Hindlimb muscle (tissue), 1 donor: Measurements from ENCODE around the gene BAG1. TPM values are rescaled to one million over a fixed set of nuclear protein-coding genes. Genes with fewer than 3 reads are reported as not detected.

Source experiments
- DNase-seq: peaks from one replicate; pipeline ENCODE4 v3.0.0-alpha.2; 2013
- polyA plus RNA-seq: library from polyadenylated mRNA; unstranded; fragments of 120-200 nt; gene quantifications from one replicate; pipeline ENCODE4 v1.2.1, GENCODE V29; 2013; ENCODE audit not compliant: insufficient read length

Gene BAG1
- polyA plus RNA-seq, 1 donor = 96.4 TPM

DNA sequence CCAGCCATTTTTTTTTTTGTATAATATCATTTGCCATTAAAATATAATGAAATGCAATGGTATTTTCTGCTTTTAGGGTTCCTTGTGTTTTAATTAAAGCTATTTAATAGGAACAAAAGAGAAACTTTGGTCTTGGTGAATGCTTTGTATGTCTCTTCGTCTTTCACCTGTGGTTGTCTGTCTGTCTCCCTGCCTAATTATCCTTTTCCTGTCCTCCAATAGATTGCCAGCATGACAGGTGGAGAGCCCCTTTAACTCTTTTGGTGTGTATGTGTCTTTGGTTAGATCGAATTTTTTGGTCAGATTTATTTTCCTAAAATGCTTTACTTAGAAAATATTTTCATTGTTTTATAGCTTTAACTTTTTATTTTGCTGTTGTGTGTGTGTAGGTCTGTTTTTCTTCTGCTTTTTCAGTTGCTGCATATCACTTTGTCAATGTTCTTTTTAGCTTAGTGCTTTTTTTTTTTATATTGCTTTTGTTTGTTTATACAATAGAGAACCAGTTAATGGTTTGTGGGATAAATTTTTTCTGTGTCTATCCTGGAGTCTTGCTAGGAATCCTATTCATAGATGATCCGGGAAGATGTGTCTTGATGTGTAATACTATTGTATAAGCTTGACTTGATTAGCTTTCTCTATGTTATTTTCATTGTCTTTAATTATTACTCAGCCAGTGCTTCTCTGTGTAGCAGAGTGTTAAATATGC lies 8.9 kb upstream of the BAG1 start:
- no peak for DNase-seq

GRCh38 chr9:33272061-33272460 lies 7.6 kb upstream of the BAG1 start:
- DNase-seq = no peak

- DNase-seq = no peak
Observed at GRCh38 chr9:33270146-33270545, 5.6 kb upstream of the BAG1 start.

DNA sequence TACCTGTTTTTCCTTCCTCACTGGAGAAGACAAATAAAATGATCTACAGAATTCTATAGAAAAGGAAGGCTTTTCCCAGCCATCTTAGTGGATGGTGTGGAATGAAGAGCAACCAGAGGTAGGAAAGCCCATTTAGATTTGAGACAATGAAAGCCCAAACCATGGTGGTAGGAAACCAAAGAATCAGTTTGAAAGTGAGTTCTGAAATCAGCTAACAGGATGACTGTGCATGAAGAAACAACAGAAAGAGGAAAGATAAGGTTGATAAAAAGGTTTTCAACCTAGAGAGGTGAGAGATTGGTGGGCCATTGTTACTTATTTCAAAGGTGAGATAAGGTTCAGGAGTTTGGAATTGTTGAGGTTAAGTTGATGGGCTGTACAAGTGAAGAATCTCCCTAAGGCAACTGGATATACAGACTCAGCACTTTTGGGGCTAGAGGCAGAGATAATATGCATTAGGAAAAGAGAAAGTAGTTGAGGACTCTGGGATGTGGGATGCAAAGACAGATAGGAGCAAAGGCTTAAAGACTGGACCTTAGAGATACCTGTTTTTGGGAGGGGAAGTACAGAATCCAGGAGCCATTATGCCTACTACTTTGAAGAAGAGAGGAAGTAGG lies 2.8 kb upstream of the BAG1 start:
- no peak for DNase-seq

DNA sequence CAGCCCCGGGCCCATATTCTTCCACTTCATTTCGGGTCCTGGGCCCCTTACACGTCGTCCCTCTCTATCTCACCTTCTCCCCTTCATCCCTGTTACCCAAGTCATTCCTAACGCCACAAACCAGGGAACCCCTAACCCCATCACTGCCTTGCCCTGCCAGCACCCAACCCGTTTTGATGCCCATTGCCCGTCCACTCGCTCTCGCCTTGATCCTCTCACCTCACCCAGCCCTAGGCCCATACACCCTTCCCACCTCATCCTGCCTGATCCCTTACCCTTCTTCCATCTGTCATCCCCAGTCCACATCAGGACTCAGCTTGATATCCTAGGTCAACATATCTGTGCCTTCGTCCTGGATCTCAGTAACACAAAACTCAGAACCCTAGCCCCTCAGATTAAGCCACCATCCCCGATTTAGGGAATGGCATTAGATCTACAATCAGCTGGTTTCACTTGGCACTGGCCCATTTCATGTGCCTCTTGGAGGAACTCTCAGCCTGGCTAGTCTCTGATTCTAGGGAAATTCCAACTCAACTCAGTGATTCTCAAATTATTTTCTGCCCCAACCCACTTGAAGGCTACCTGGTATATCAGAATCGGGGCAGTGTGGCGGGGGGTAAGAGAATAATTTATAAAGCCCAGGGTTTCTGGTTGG lies 830 bp upstream of the BAG1 start:
- no peak for DNase-seq

- peak; percentile 45 for DNase-seq
Observed at GRCh38 chr9:33264003-33264472, 470 bp downstream of the BAG1 start.

- peak; percentile 18 for DNase-seq
Observed at GRCh38 chr9:33263131-33264002, 1.1 kb downstream of the BAG1 start.

DNA sequence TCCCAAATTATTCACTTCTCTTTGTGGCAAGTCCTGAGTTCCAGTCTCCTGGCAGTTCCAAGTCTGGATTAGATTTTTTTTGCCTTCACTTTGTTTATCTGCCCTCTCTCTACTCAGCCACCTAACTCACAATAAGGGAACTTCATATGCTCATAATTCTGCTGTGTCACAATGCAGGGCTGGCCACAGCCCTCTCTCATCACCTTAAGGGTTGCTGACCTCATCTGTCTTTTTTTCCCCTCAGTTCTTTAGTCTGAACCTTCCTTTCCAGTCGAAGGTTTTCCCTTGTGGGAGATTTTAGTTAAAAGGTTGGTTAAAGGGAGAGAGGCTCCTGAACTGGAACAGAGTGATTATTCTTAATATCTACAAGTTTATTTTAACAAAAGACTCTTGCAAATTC lies 4.1 kb downstream of the BAG1 start:
- no peak for DNase-seq

DNA sequence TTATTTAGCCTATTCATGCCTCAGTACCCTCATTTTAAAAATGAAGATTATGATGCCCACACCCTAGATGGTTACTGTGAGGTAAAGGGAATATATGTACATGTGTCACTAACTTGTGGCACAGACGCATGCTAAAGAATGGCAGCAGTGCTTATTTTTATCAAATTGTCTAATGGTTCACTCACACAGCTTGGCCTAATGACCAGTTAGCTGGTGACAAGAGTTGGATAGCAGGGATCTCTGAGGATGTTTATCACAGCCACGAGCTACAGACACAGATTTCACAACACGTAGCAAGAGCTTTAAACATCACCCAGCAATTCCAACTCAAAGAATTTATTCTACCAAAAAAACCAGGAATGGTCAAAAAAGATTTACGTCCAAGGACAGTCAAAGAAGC lies 7.2 kb downstream of the BAG1 start:
- DNase-seq = no peak

- no peak for DNase-seq
Observed at GRCh38 chr9:33256236-33256635, 8.3 kb downstream of the BAG1 start.

DNA sequence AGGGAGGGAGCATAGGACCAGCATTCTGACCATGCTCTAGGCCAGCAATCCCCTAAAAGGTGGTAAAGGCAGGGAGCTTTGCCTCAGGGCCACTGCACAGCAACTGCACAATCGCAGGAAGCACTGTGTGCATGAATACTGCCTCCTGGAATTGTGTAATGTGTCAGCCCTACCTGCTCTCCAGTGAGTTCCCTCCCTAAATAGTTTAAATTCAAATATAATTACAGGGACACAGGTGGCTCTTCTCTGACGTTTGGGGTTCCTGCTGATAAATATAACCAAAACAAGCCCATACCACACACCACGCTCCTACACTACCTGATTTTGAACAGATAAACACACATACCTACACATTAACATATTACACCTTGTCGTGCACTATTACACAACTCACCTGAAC lies 9.0 kb downstream of the BAG1 start:
- no peak for DNase-seq

DNA sequence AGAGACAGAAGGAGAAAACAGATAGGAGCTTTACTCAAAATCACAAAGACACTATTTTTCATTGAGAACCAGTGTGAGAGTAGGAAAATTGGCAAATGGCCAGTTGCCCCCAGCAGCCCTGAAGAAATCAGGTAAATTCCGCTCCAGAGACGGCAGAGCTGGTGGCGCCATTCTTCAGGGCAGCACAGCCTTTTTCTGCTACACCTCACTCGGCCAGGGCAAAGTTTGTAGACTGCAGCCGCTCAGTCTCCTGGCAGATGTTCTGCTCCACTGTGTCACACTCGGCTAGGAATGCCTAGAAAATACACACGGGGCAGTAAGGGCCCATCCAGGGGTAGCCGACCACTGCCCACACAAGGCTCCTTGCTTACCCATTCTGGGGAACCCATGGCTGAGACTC lies 9.5 kb downstream of the BAG1 start:
- no peak for DNase-seq

GRCh38 chr9:33254211-33254610 lies 10.3 kb downstream of the BAG1 start:
- no peak for DNase-seq

- DNase-seq = no peak
Observed at GRCh38 chr9:33250458-33250995, 14.0 kb downstream of the BAG1 start.

DNA sequence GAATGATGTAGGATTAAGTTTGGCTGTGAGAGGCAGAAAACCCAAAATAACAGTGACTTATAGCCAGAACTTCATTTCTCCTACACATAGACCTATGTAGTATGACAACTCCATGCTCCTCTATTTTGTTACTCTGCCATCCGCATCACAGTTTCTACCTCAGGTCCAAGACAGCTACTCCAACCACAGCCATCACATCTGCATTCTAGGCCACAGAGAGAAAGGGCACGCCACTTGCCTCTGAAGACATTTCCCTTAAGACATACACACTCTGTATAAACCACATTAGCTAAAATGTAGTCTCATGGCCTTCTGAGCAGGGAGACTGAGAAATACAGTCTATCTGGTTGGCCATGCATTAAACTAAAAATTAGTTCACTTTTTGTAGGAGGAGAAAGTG lies 14.5 kb downstream of the BAG1 start:
- DNase-seq = no peak

DNA sequence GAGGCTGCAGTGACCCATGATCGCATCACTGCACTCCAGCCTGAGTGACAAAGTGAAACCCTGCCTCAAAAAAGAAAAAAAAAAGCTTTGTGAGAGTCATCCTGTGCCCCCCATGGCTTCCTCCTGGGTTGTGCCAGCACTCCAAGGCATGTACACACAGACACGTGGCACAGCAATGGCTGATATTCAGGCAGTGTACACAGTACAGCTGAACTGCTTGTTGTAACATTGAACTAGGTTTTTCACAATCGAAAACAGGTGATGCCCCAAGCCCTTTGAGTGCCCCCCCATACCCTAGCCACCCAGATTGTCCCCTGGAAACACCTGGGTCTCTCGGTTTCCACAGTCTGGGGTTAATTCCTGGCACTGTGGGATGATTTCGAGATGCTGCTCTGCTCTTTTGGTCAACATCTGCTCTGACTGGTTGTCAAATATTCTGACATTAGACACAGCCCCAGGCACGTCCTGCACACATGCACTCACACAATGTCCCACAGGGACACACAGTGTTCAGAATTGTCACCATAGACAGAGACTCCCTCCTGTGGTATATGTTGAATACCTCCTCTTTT lies 15.3 kb downstream of the BAG1 start:
- DNase-seq = no peak

- no peak for DNase-seq
Observed at GRCh38 chr9:33248606-33249005, 15.9 kb downstream of the BAG1 start.

GRCh38 chr9:33246269-33246860 lies 18.1 kb downstream of the BAG1 start:
- DNase-seq = no peak

GRCh38 chr9:33245341-33245740 lies 19.2 kb downstream of the BAG1 start:
- DNase-seq = no peak

DNA sequence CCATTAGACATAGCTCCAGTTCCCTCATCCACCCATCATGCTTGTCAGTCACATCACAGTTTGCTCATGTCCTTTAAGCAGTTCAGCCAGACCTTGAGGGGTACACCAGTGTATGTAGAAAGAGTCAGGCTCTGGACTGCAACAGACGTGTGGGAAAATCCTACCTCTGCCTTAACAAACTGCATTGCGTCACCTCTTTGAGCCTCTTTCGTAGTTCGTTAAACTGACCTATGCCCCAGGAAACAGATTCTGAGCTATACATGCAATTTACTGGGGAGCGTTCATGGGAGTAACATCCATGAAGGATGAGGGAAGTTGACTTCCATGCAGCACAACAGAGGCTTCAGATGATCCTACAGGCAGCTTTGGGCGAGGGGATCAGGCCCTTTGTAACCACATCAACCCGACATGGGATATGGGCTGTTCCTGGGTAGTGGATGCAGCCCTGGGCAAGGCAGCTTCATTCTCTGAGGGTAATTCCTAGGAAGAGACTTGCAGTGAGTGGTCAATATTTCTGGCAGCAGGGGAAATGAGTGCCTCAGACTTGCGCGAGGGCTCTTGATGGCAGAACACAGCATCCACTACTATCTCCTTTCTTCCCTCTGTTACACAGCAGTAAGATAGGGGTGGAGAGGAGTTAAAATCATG lies 20.2 kb downstream of the BAG1 start:
- DNase-seq = no peak

- no peak for DNase-seq
Observed at GRCh38 chr9:33242609-33243134, 21.8 kb downstream of the BAG1 start.
